Stimulated activated CD8-positive, alpha-beta memory T cell treated with anti-CD3 and anti-CD28 coated beads, Interleukin-15, amount 100 ng/mL, for 4 hours (primary cell): ENCODE data around the gene DGKG.
A peak's percentile ranks its signal among the peaks of the same experiment; 100 is the strongest.

Source experiments
- DNase-seq, 2 donors: peaks; one replicate each; pipeline ENCODE4 v3.0.0-alpha.2; 2020; ENCODE audit warnings: low read depth in 2 of 2

DGKG gene

GRCh38 chr3:186273586-186273985, 88.4 kb downstream of the DGKG start:
- DNase-seq = no peak

- no peak for DNase-seq
Observed at GRCh38 chr3:186270701-186271100, 91.3 kb downstream of the DGKG start.

GRCh38 chr3:186268616-186269448, 93.2 kb downstream of the DGKG start:
- DNase-seq = no peak

- no peak for DNase-seq
Observed at GRCh38 chr3:186267758-186268157, 94.3 kb downstream of the DGKG start.

DNA sequence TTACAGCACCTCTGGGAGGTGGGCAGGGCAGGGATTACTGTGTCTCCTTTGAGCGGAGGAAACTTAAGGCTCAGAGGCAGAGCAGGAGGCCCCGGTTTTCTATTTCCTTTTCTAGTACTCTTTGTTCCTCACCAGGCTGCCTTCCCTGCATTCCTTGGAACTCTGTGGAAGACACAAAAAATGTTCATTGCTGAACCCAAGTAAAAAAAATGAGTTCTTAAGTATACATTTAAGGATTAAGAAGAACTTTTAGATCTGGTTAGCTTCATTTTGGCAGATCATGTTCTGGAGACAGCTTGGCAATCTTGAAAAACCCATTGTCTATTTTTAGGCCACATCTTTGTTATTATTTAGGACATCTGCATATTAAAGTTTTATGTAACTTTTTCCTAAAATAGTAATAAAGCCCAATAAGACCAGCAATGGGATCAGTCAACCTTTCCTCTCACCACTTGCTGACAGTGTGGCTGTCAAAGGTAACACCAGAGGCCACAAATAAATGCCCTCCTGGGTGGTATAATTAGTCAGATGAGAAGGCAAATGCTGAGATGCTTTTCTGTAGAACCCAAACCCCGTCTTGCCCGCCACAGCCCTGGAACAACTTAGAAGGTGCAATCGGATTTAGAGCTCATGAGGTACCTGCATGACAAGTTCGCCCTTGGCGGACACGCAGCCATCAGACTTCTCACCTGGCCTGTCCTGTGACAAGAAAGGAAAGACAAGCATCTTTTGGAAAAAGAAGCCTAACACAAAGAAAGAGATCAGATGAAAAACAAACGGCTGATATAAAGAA, 97.2 kb downstream of the DGKG start:
- no peak for DNase-seq

- no peak for DNase-seq
Observed at GRCh38 chr3:186261638-186262037, 100.4 kb downstream of the DGKG start.

DNA sequence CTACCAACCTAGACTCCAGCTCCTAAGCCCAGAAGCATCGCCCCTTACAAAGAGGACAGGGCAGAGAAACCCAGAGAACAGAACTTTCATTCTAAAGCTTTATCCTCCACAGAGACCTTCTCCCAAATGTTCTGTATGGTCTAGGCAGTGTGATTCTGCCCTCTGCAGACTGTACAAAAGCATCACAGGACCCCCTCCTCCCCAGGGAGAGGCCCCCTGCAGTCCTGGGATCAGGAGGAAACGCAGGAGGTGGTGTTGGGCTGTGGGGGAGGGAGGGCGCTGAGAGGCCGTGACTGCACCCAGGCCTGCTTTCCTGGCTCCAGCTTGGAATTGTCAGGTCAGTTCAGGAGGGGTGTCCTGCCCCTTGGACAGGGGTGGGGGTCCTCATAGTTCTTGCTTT, 101.3 kb downstream of the DGKG start:
- DNase-seq = no peak

DNA sequence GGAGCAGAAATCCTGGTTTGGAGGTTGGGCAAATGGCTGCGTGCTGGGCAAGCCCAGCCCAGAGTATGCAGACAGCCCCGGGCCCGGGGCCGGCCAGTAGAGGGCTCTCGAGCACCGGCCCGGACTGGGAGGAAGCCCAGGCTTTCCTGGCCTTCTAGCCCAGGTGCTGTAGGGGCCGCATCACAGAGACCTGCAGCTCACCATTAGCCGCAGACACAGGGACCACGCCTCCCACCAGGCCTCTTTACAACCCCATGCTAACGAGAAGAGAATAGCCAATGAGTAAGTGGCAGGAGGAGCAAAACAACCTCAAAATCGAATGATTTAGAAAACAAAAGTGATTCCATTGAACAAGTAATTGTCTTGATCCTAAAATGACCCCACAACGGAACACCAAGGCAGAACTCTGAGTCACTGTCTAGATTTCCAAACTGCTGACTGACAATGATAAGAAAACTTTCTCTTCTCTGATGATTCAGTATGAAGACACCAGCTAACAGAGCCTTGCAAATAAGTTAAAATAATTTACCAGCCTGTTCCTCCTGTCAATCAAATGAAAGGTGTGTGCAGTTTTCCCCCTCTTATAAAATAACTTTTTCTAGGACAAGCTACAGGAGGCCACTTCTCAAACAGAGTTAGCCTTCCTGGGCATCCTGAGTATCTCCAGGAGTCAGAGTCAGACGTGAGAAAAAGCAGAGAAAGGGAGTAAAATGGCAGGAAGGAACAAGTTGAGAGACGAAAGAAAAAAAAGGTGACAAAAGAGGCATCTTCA, 102.2 kb downstream of the DGKG start:
- peak; percentile 24 to 27 for DNase-seq

DNA sequence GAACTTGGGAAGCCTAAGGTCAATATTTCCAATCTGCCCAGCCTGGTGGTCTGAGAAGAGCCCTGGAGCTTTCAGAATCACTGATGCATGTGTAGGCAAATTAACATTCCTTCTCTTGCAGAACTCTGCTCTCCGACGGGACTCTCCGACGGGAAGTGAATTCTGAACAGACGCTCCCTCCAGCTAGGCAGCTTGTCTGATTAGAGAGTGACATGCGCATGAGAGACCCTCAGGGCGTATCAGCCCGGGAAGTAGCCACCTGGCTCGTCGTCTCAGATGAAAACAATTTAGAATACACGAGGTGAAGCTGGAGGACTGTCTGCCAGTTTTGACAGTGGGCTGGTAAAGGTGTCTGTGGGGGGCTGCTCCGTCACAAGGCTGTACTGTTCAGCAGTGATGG, 103.1 kb downstream of the DGKG start:
- no peak for DNase-seq

GRCh38 chr3:186257866-186258265, 104.2 kb downstream of the DGKG start:
- DNase-seq = no peak

DNA sequence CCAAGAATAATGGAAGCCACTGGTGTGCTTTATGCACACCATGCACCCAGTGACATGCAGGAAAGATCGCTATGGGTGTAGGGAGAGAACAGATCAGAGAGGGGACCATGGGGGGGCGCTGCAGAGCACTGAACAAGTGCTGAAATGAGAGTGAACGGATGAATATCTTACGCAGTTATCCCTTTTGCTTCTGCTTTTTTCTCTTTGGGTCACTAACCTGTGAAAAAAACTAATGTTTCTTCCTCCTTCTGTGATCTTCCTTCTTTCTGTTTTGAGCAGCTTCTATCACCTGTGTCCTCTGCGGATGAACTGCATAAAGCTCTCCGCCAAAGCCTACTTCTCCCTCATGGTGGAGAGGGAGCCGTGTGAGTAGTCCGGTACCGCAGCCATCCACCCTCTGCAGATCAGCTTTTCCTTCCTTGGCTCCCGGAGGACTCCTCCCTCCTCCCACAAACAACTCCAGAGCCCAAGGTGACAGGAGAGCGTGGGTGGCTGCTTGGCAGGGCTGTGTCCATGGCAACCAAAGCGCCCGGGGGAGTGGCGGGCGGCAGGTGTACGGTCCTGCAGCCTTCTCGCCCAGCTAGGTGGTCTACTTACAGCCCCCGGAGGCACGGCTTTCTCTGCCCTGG, 106.2 kb downstream of the DGKG start:
- DNase-seq = no peak

DNA sequence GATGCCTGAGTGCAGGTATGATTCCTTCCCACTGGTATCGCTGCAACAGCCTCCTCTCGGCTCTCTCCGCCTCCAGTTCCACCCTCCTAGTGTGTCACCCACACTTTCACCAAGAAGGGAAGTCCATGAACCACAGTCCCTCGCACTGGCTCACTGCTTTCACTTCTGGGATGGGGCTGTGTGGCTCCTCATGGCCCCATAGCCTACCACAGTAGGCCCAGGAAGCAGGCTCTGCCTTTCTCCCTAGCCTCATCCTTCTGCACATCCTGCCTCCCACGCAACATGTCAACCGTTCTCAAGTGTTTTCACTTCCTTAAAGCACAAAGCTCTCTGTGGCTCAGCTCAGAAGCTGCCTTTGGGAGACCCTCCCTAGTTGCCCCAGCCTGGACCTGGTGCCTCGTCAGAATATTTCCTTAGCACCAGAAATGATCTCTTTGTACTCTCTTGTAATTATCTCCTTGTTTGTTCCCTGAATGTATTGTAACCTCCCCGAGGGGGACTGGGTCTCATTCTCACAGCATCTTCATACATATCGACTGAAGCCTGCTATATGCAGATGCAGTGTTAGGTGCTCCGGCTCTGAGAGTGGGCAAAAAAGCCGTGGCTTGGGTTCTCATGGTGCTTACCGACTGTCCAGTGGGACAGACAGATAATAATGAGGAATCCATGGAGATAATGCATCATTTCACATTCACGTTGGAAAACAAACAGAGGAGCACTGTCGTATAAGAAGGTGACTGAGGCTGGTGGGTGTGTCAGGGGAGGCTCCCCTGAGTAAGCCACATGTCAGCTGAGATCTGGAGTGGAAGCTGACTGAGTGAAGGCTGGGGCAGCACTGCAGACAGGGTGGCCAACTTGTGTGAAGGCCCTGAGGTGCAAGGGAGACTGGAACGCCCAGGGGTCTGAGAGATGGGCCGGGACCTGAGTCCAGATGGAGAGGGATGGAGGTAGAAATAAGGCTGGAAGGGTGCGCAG, 107.1 kb downstream of the DGKG start:
- no peak for DNase-seq

DNA sequence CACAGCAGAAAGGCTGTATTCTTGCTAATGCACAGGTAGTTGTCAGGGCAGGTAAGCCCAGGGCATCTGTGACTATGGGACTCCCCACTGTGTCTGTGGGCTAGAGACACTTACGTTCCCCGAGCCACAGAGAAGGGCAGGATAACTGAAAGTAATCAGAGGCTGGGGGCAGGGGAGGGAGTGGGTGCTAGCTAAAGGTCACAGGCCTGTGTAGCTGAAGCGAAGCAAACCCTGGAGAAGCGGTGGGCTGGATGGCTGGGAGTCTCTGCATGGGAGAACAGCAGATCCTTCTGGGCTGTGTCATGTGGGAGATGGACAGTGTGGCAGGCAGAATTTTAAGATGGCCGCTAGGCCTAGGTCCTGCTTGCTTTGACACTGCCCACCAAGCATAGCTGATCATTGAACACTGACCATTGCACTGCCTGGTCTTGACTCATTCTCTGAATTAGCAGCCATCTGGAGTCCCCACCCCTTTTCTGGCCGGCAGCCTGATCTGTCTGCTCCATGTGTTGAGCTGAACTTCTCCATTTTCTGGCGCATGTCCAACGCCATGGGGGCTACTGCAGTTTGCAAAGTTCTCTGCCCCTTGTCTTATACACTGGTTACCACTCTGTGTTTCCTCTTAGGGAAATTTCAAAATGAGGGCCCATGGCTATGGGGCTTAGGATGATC, 110.0 kb downstream of the DGKG start:
- no peak for DNase-seq

- no peak for DNase-seq
Observed at GRCh38 chr3:186248850-186249249, 113.2 kb downstream of the DGKG start.

DNA sequence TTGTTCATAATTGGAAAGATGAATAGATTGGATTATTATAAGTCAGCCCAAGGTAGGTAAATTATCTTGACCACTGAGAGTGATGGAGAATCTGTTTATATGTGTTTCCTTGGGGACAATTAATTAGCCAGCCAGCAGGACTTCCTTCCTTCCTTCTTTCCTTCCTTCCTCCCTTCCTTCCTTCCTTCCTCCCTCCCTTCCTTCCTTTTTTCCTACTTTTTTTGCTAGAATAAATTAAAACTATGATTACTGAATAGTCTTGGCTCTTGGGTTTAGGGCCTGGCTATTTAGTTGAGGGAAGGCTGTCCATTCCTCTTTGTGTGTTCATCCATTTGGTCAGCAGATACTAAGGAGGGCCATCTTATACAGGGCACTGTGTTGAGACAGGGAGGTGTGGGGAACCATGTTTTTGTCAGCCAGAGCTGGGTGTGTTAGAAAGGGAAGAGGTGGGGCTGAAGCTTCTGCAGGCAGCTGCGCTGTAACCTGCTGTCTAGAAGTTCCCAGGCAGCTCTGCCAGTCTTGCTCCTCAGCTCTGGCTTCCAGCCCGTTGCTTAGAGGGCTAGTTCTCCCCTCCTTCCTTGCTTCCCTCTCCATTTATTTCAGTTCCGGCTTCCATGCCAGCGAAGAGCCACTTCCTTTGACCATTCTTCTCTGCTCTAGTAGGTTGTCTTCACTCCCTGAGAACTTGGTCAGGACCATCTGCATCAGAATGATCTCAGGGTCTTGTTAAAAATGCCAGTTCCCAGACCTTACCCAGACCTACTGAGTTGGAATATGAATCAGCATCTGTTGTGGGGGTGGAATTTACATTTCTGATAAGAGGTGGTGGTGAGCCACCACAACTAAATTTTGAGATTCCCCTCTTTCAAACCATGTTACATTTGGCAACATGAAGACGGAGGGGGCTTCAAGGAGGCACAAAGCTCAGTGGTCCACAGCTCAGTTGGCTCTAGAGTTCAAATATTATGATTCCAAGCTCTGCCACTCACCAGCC, 113.9 kb downstream of the DGKG start:
- no peak for DNase-seq

GRCh38 chr3:186246941-186247340, 115.1 kb downstream of the DGKG start:
- no peak for DNase-seq

DNA sequence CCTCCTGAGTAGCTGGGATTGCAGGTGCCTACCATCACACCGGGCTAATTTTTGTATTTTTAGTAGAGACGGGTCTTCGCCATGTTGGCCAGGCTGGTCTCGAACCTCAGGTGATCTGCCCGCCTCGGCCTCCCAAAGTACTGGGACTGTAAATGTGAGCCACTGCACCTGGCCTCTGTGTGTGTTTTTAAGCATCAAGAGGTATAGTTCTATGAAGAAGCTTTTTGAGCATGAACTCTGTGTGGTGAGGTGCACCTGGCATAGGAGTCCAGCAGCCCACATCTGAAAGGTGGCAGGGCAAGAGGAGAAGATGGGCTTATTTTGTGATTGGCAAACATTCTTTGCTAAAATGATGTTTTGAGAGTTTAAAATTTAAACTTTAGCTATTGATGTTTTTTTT, 118.0 kb downstream of the DGKG start:
- no peak for DNase-seq

GRCh38 chr3:186241910-186242821, 119.9 kb downstream of the DGKG start:
- DNase-seq = peak; percentile 7 to 19
